GM12878 (cell line): ENCODE results near the gene CCND2. TPM values are rescaled to one million over a fixed set of nuclear protein-coding genes. Genes with fewer than 3 reads are reported as not detected.

Source experiments
- CHD2 ChIP-seq: IDR thresholded peaks from 2 replicates; pipeline ENCODE4 v1.6.1; 2011; ENCODE audit warnings: low read depth, low read length, improper control_type of control experiment, borderline replicate concordance
- CREB1 ChIP-seq: IDR thresholded peaks from 2 replicates; pipeline ENCODE4 v1.6.1; 2012; ENCODE audit warnings: low read depth, mild to moderate bottlenecking, inconsistent platforms
- DPF2 ChIP-seq: fragments of 450-650 bp; IDR thresholded peaks from 2 replicates; pipeline ENCODE4 v1.6.1; 2017; ENCODE audit warnings: mild to moderate bottlenecking
- EGR1 ChIP-seq, 2 experiments: IDR thresholded peaks; 1 replicate in 1 of 2; 2 replicates in 1 of 2; pipeline ENCODE4 v1.6.1; 2011 to 2012; ENCODE audit warnings: low read depth in 2 of 2, low read length in 2 of 2, borderline replicate concordance in 1 of 2, mild to moderate bottlenecking in 1 of 2, moderate library complexity in 1 of 2
- EZH2 ChIP-seq: IDR thresholded peaks from 2 replicates; pipeline ENCODE4 v1.6.1; 2012; ENCODE audit warnings: low read depth, mild to moderate bottlenecking, control low read depth, inconsistent platforms, low read length, borderline replicate concordance; ENCODE audit not compliant: control insufficient read depth
- JUND ChIP-seq: IDR thresholded peaks from 2 replicates; pipeline ENCODE4 v1.6.1; 2012; ENCODE audit warnings: low read depth, mild to moderate bottlenecking, low read length, improper control_type of control experiment, moderate library complexity
- LARP7 ChIP-seq: fragments of 450-650 bp; IDR thresholded peaks from 2 replicates; pipeline ENCODE4 v1.6.1; 2017; ENCODE audit warnings: mild to moderate bottlenecking
- MTA2 ChIP-seq: fragments of 450-650 bp; IDR thresholded peaks from 2 replicates; pipeline ENCODE4 v1.6.1; 2016; ENCODE audit warnings: low read depth, mild to moderate bottlenecking, moderate library complexity
- NRF1 ChIP-seq: conservative IDR thresholded peaks from 2 replicates; pipeline ENCODE4 v1.6.1; 2011; ENCODE audit warnings: mild to moderate bottlenecking, low read depth, low read length, improper control_type of control experiment
- RAD51 ChIP-seq: fragments of 450-650 bp; IDR thresholded peaks from 2 replicates; pipeline ENCODE4 v1.6.1; 2016; ENCODE audit warnings: moderate library complexity, mild to moderate bottlenecking, inconsistent platforms
- SMAD5 ChIP-seq: IDR thresholded peaks from 2 replicates; pipeline ENCODE4 v1.6.1; 2016; ENCODE audit warnings: antibody characterized with exemption, low read depth
- SP1 ChIP-seq: IDR thresholded peaks from one replicate; pipeline ENCODE4 v1.6.1; 2011; ENCODE audit warnings: low read depth, low read length
- YY1 ChIP-seq: IDR thresholded peaks from 2 replicates; pipeline ENCODE4 v1.6.1; 2011; ENCODE audit warnings: low read depth, mild to moderate bottlenecking, low read length
- ZNF207 ChIP-seq: fragments of 450-650 bp; IDR thresholded peaks from 2 replicates; pipeline ENCODE4 v1.6.1; 2014; ENCODE audit warnings: antibody characterized with exemption, mild to moderate bottlenecking, borderline replicate concordance
- ZNF622 ChIP-seq: fragments of 450-650 bp; IDR thresholded peaks from 2 replicates; pipeline ENCODE4 v1.6.1; 2017; ENCODE audit warnings: mild to moderate bottlenecking, inconsistent platforms
- ZSCAN29 ChIP-seq: fragments of 450-650 bp; IDR thresholded peaks from 2 replicates; pipeline ENCODE4 v1.6.1; 2017; ENCODE audit warnings: mild to moderate bottlenecking, moderate library complexity
- polyA plus RNA-seq, 11 experiments: library from polyadenylated mRNA; depleted of rRNA in 4 of 11; unstranded in 6 of 11; stranded (reverse) in 5 of 11; fragments of >200 nt; fragmentation: Nextera tagmentation in 4 of 11; fragmentation: Illumina TruSeq in 1 of 11; extraction: Ambion mirVana in 4 of 11; extraction: Trizol in 1 of 11; gene quantifications; 1 replicate in 1 of 11; 2 replicates in 10 of 11; pipeline versions ENCODE4 v1.2.1 to v1.2.3, GENCODE V29; 2011 to 2016; ENCODE audit warnings: inconsistent platforms in 2 of 11, missing spikeins in 2 of 11, low read depth in 1 of 11
- total RNA-seq, 4 experiments: library from RNA; depleted of rRNA in 3 of 4; stranded (reverse); fragments of >200 nt in 3 of 4; fragmentation: Illumina TruSeq in 1 of 4; extraction: Trizol in 1 of 4; gene quantifications; 2 replicates each; pipeline versions ENCODE4 v1.2.1 to v1.2.3, GENCODE V29; 2013 to 2021
- TF ChIP-seq, protein P1 (sequence below): IDR thresholded peaks from 2 replicates; pipeline ENCODE4 v1.6.1; 2011; ENCODE audit warnings: mild to moderate bottlenecking, low read depth, low read length, moderate library complexity; ENCODE audit not compliant: insufficient replicate concordance
- TF ChIP-seq, protein P2 (sequence below): fragments of 450-650 bp; IDR thresholded peaks from 2 replicates; pipeline ENCODE4 v1.6.1; 2018; ENCODE audit warnings: borderline replicate concordance, mild to moderate bottlenecking; ENCODE audit not compliant: partially characterized antibody
- TF ChIP-seq, protein P3 (sequence below): fragments of 450-650 bp; IDR thresholded peaks from 2 replicates; pipeline ENCODE4 v1.6.1; 2017; ENCODE audit warnings: mild to moderate bottlenecking, low read depth, inconsistent platforms; ENCODE audit not compliant: poor library complexity, severe bottlenecking
- TF ChIP-seq, protein P4 (sequence below): fragments of 450-650 bp; IDR thresholded peaks from 2 replicates; pipeline ENCODE4 v1.6.1; 2017; ENCODE audit warnings: mild to moderate bottlenecking, moderate library complexity

CCND2 gene
- total and polyA plus RNA-seq, 10 of the 15 experiments (the other 5 are each of a cell fraction or from before 2014, with no cell fraction given), result 30.1 to 263 (median 152) TPM

DNA sequence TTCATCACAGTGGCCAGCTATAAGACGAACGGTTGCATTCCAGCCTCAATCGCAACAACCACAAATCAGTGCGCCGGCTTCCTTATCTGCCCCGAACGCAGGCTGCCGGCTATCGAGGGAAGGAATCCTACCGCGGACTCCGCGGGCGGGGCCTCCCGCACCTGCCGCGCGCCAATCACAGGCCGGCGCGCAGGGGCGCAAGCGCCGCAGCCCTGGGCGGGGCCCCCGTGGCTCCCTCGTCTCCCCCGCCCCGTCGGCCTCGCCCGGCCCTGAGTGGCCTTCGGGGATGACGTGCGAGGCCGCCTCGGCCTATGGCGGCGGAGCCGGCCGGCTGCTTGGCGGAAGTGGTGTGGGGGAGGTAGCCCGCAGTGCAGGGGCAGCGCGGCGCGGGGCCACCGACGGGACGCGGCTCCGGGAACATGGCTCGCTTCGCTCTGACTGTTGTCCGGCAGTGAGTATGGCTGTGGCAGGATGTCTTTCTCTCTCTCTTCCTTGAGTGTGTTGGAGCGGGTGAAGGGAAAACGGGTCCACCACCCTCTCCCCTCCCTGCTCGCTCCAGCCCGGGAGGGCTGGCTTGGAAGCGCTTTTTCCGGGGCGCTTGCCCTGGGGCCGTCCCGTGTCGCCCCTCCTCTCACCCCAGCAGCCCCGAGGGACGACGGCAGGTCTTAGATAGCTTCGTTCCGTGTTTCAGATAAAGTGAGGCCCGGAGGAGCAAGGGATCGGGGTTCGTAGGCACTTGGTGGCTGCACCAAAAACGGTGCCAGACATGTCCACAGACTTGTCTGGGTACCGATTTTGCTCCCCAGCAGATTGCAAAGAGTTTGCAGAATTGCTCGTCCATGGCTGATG lies 47.5 kb downstream of the CCND2 start, which contains the start of gene TIGAR (continued):
- TF ChIP-seq, protein P1, sequence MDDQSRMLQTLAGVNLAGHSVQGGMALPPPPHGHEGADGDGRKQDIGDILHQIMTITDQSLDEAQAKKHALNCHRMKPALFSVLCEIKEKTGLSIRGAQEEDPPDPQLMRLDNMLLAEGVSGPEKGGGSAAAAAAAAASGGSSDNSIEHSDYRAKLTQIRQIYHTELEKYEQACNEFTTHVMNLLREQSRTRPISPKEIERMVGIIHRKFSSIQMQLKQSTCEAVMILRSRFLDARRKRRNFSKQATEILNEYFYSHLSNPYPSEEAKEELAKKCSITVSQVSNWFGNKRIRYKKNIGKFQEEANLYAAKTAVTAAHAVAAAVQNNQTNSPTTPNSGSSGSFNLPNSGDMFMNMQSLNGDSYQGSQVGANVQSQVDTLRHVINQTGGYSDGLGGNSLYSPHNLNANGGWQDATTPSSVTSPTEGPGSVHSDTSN, result peak; percentile 74
- TF ChIP-seq RAD51 (no peak), EZH2 (no peak), CHD2 (peak; percentile 77; the same call in 1 of the 2 replicates), ZNF622 (no peak), JUND (no peak), NRF1 (peak; percentile 69), EGR1 (IDR thresholded peaks at IDR 0.05; ENCODE audit: borderline replicate concordance in 1 of 2, low read depth in 2 of 2, low read length in 2 of 2) (peak in 1 of 2 experiments; percentile 65; a peak in 1 of 3 replicates), YY1 (peak; percentile 77; the same call in 1 of the 2 replicates), LARP7 (peak; percentile 75; the same call in 1 of the 2 replicates), CREB1 (peak; percentile 64), DPF2 (peak; percentile 81), MTA2 (no peak), SMAD5 (peak; percentile 63; the same call in 1 of the 2 replicates), ZNF207 (peak; percentile 64; the same call in 1 of the 2 replicates), ZSCAN29 (no peak), SP1 (peak; percentile 71)
- TF ChIP-seq, protein P2, sequence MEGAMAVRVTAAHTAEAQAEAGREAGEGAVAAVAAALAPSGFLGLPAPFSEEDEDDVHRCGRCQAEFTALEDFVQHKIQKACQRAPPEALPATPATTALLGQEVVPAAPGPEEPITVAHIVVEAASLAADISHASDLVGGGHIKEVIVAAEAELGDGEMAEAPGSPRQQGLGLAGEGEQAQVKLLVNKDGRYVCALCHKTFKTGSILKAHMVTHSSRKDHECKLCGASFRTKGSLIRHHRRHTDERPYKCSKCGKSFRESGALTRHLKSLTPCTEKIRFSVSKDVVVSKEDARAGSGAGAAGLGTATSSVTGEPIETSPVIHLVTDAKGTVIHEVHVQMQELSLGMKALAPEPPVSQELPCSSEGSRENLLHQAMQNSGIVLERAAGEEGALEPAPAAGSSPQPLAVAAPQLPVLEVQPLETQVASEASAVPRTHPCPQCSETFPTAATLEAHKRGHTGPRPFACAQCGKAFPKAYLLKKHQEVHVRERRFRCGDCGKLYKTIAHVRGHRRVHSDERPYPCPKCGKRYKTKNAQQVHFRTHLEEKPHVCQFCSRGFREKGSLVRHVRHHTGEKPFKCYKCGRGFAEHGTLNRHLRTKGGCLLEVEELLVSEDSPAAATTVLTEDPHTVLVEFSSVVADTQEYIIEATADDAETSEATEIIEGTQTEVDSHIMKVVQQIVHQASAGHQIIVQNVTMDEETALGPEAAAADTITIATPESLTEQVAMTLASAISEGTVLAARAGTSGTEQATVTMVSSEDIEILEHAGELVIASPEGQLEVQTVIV, result no peak
- TF ChIP-seq, protein P3, sequence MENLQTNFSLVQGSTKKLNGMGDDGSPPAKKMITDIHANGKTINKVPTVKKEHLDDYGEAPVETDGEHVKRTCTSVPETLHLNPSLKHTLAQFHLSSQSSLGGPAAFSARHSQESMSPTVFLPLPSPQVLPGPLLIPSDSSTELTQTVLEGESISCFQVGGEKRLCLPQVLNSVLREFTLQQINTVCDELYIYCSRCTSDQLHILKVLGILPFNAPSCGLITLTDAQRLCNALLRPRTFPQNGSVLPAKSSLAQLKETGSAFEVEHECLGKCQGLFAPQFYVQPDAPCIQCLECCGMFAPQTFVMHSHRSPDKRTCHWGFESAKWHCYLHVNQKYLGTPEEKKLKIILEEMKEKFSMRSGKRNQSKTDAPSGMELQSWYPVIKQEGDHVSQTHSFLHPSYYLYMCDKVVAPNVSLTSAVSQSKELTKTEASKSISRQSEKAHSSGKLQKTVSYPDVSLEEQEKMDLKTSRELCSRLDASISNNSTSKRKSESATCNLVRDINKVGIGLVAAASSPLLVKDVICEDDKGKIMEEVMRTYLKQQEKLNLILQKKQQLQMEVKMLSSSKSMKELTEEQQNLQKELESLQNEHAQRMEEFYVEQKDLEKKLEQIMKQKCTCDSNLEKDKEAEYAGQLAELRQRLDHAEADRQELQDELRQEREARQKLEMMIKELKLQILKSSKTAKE, result peak; percentile 16
- TF ChIP-seq, protein P4, sequence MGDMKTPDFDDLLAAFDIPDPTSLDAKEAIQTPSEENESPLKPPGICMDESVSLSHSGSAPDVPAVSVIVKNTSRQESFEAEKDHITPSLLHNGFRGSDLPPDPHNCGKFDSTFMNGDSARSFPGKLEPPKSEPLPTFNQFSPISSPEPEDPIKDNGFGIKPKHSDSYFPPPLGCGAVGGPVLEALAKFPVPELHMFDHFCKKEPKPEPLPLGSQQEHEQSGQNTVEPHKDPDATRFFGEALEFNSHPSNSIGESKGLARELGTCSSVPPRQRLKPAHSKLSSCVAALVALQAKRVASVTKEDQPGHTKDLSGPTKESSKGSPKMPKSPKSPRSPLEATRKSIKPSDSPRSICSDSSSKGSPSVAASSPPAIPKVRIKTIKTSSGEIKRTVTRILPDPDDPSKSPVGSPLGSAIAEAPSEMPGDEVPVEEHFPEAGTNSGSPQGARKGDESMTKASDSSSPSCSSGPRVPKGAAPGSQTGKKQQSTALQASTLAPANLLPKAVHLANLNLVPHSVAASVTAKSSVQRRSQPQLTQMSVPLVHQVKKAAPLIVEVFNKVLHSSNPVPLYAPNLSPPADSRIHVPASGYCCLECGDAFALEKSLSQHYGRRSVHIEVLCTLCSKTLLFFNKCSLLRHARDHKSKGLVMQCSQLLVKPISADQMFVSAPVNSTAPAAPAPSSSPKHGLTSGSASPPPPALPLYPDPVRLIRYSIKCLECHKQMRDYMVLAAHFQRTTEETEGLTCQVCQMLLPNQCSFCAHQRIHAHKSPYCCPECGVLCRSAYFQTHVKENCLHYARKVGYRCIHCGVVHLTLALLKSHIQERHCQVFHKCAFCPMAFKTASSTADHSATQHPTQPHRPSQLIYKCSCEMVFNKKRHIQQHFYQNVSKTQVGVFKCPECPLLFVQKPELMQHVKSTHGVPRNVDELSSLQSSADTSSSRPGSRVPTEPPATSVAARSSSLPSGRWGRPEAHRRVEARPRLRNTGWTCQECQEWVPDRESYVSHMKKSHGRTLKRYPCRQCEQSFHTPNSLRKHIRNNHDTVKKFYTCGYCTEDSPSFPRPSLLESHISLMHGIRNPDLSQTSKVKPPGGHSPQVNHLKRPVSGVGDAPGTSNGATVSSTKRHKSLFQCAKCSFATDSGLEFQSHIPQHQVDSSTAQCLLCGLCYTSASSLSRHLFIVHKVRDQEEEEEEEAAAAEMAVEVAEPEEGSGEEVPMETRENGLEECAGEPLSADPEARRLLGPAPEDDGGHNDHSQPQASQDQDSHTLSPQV, result no peak
